OCI-M2 (cell line): ENCODE data around the gene LPO.

Source experiments
- DNase-seq: peaks from one replicate; lab custom pipeline; 2025; ENCODE audit not compliant: unreplicated experiment; lab: John Stamatoyannopoulos, UW

LPO gene

GRCh38 chr17:58302919-58303585 lies 64.7 kb downstream of the LPO start:
- no peak for DNase-seq

DNA sequence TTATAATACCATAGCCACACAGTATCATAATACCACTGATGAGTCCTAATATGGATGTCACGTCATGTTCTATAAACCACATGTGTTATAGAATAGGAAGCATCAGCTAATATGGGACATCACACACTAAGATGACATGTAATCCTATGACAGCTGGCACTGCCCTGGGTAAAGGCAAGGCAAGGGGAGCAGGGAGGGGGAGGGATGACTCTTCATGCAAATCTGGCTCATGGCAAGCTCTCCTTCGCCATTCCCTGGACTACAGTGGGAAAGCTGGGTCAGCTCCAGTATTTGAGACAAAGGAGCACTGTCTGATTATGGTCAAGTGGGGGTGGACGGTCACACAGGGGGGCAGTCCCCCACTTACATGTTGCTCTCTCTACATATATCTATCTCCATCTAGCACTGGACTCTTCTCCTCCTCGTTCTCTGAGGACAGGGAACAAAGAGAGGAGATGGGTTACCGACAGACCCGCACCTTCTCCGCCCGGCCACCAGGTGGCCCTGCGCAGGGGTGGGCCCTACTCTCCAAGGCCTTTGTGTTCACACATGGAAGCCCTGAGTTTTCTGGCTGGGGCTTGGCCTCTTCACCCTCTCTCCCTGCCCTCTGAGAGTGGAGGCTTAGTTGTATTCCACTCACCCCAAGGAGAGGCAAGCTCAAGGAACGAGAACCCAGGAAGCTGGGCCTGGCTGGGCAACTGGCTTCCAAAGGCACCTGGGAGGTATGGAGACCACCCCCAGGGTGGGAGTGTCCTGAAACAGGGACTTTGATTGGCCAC lies 65.8 kb downstream of the LPO start:
- no peak for DNase-seq

DNA sequence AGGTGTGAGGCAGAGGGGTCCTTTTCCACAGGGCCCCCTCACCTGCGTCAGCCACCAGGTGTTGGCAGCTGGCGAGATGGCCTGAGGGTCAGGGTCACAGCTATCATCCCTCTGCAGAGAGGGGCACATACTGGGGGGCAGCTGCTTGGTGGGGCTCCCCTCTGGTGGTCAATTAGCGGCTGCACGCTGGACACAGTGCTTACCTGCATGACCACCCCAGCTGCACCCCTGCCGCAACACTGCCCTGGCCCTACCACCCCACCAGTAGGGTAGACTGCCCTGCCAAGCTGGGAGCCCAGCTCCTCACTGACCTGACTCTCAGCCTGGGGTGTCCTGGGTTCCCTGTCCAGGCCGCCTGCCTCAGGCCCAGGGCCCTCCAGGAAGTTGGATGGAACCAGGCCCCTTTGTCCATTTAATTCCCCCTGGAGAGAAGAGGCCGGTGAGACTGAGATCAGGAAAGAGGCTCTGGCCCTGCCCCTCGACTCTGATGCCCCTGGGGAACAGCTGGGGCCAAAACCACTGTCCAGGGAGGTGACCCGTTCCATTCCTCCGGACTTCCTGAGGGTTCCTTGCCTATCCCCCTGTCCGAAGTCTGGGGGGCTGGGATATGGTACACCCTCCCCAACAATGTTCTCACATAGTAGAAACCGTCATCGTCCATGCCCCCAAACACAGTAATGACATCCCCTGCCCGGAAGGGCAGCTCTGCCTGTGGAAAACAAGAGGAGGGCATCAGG lies 66.5 kb downstream of the LPO start:
- DNase-seq: no peak

DNA sequence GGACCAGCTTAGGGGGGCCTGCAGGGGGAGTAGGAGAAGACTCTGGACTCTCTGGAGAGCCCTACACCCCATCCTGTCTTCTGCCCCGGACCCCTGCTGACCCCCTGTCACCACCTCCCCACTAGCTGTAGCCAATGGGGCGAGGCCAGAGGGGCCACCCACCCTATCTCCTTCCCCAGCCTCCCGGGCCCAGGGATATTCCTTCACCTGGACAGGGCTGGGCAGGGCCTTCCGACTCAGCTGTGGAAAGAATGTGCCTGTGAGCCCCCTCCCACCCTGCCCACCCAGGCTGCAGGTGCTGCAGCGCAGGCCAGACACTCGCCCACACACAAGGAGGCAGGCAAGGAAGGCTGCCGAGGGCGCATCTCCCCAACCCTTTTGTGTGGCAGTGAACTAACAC lies 67.2 kb downstream of the LPO start:
- no peak for DNase-seq

DNA sequence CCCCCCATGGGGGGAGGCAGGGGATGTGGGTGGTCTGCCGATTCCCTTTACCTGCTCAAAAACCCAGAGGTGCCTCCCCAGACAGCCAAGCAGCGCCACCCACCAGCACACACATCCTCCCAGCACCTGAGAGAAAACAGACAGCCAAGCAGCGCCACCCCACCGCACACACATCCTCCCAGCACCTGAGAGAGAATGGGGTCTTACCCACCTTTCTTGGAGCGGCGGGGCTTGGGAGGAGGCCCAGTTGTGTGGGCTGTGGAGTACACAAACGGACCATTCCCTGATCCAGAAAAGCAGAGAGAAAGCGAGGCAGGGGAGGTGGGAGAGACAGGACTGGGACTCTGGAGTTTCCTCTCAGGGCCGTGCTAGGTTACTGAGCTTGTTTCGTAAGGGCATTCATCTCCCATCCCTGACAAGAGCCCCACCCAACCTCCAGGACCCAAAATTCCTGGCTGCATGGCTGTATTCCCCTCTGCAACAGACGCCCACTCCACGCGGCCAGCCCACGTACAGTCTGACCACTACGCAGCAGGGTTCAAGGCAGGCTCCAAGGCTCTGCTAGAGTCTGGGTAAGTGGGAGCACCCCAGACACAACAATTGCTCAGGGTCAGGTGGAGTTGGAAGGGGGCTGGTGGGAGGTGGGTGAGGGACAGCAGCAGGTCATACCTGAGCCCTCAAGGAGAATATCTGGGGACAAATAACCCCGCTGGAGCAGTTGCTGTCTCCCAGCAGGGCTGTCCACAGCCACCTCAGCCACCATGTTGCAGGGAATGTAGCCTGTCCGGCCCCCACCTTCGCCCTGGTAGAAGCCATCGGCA lies 68.0 kb downstream of the LPO start:
- DNase-seq: no peak

DNA sequence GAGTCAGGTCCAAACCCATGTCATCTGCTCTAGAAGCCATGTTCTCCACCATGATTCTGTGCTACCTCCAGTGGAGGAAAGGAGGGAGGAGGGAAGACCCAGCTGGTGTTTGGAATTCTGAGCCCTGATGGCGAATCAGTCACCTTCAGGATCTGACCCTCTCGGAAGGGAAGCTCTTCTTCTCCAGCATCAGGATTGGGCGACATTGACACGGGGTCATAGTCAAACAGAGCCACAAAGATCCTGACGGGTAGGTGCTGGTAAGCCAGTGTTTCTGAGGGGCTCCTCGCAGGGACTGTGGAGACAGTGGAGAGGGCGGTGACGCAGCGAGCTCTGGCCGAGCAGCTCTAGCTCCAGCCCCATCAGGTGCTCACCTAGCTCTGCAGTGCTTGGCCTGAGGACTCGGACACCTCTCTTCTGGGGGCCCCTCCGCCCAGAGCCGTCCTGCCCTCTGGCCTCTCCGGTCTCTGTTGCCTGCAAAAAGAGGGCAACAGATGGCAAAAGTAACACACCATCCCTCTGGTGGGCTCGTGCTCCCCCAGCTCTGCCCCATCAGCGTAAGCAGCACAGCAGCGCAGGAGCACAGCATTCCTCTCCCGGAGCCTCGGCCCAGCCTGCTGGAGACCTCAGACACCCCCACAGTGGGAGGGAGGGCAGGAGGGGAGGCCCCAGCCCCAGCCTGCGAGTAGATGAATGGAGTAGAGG lies 69.2 kb downstream of the LPO start:
- DNase-seq: no peak

DNA sequence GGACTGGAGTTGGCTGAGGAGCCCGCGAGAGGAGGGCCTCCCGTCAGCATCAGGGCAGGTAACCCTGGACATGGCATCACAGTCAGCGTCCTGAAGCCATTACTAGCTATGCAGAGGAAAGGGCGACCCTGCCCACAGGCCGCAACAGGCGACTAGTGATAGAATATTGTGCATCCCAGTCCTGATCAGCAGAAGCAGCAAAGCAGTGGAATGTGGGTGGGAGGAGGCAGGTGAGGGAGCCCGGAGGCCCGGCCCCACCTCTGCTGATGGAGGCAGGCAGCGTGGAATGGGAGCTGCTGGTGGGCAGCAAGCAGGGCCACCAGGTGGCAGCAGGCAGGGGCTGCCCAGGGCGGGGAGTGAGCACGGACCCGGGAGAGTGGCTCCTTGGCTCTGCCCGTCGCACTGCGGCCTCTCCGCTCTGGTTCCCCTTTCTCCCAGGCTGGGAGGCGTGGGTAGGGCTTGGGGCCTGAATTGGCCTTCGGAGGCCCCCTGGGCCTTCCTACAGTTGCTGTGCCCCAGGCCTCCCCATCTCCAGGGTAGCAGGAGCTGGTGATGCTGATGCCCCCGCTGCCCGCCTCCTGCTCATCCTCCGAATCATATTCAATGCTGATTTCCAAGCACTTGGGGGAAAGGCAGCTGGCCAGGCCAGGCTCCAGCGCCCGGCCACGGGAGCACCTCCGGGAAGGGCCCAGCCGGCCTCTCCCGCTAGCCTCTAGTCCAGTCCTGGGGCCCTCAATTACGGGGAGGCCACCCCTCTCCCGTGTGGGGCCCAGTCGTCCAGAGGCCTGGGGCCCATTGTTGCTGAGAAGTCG lies 70.0 kb downstream of the LPO start:
- no peak for DNase-seq

- no peak for DNase-seq
Observed at GRCh38 chr17:58308985-58309917, 70.9 kb downstream of the LPO start.

DNA sequence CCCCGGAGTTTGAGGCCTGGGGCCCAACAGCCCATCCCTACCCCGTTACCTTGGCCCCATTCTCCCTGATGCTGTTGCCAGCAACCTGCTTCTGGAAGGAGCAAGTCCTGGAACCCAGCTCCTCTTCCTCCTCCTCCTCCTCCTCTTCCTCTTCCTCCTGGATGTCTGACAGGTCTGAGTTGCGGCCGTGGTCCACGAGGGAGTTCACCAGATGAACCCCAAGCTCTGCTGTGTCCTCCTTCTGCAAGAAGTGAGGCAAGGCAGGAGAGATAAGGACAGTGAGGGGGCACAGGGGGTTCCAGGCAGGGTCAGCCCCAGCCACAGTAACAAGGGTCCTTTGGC lies 71.5 kb downstream of the LPO start:
- DNase-seq: no peak

DNA sequence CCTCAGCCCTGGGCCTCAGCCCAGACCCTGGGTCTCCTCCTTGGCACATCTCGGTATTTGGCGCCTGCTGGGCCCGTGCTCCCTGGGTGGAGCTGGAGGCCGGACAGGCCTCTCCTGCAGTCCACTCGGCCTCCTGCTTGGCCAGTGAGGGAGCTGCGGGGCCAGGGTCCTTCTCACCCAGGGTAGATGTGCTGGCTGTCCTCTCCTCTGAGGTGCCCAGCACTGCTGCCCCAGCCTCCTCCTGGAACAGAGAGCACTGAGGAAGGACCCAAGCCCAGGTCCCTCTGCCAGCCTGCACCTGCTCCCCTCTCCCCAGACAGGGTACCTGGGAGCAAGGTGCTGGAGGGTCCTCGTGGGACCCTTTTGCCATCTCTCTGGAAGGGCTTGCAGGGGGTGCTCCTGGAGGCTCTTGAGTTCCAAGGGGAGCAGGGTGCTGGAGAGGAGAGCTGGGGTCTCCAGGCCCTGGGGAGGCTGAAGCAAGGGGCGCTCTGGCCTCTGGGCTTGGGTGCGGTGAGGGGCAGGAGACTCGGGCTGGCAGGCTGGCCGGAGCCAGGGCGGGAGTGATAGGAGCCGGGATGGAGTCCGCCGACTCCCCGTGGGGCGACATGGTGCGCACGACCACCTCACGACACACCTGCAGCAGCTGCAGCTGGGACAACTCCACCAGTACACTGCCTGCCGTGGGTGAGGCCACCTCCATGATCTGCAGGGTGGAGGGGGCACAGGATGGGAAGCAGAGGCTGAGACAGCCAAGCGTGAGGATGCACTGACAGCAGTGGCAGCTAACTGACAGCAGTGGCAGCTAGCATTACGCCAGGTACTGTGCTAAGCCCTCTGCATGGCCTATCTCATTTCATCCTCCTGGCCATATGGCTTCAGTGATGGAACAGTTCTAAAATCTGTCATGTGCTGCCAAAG lies 72.4 kb downstream of the LPO start:
- DNase-seq: no peak

DNA sequence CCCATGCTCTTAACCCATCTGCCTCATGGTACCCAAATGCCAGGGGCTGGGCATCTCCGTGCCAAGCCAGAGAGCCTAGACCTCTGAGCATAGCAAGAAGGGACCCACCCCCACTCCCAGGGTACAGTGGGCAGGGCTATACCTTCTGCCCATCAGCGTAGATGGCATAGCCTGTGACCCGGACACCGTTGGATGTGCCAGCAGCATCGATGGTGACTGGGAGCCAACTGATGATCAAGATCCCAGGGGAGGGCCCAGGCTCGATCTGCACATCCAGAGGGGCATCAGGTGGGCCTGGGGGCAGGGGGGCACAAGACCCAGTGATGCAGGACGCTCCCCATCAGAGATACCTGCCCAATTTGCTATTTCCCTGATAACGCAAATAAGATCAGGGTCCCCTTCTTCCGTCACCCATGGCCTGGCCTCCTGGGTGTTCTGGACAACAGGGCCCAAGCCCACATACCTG lies 73.1 kb downstream of the LPO start:
- DNase-seq: no peak

GRCh38 chr17:58312021-58312630 lies 73.7 kb downstream of the LPO start:
- no peak for DNase-seq

DNA sequence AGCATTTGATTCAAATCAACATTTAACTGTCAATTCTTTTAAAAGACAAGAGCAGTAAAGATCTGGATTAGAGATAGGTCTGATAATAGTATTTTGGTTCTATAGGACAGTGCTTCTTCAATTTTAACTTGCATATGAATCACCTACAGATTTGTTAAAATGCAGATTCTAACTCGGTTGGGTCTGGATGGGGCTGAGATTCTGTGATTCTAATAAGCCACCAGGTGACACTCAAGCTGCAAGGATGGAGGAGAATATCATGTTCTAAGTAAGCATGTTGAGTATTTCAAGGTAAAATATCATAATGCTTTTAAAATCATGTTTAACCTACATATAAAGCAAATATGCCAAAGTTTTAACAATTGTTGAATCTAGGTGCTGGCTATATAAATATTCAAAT lies 74.4 kb downstream of the LPO start:
- no peak for DNase-seq

GRCh38 chr17:58313815-58314705 lies 75.7 kb downstream of the LPO start:
- no peak for DNase-seq

DNA sequence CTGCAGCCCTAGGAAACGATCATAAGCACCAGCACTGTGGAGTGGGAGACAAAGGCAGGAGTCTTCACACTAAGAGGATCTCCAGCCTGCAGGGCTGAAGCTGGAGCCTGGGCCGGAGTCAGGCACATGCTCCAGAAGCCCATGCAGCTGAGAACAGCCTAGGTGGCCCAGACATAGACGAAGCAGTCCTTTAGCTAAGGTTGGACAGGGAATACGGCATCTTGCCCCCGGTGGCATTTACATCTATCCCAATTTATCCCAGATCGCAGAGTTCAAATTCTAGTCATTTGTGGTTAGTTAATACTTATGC lies 76.3 kb downstream of the LPO start:
- DNase-seq: no peak

GRCh38 chr17:58315281-58315711 lies 76.9 kb downstream of the LPO start:
- no peak for DNase-seq
